Neuron (in vitro differentiated cells): ENCODE measurements around the gene RCOR1.

Source experiments
- H2AFZ ChIP-seq: one replicate; pipeline ENCODE4 v1.6.1; 2013; ENCODE audit warnings: low read depth, mild to moderate bottlenecking, inconsistent platforms, low read length, moderate library complexity
- H3K27me3 ChIP-seq: one replicate; pipeline ENCODE4 v1.6.1; 2013; ENCODE audit warnings: low read length; ENCODE audit not compliant: insufficient read depth
- H3K36me3 ChIP-seq: one replicate; pipeline ENCODE4 v1.6.1; 2013; ENCODE audit warnings: low read length; ENCODE audit not compliant: insufficient read depth
- H3K4me1 ChIP-seq: one replicate; pipeline ENCODE4 v1.6.1; 2013; ENCODE audit warnings: low read length; ENCODE audit not compliant: insufficient read depth
- H3K4me3 ChIP-seq: 2 replicates; pipeline ENCODE4 v1.5.1; 2013; ENCODE audit warnings: mild to moderate bottlenecking, low read length, moderate library complexity
- H3K9me3 ChIP-seq: one replicate; pipeline ENCODE4 v1.6.1; 2013; ENCODE audit warnings: low read length

The RCOR1 gene

GRCh38 chr14:102692334-102692733 is 99.9 kb downstream of the RCOR1 start:
- no peak overlapping the region for H2AFZ ChIP-seq

GRCh38 chr14:102693006-102693755 is 100.7 kb downstream of the RCOR1 start:
- H3K36me3 ChIP-seq = no peaks in the 10 kb centered on the region
- H3K27me3 ChIP-seq = no peaks in the 10 kb centered on the region
- H3K9me3 ChIP-seq = no peaks in the 10 kb centered on the region
- H3K4me1 ChIP-seq = peaks cover 27% of the 10 kb centered on the region
- no peak overlapping the region for H3K4me3 ChIP-seq
- H2AFZ ChIP-seq = no peak overlapping the region

More at GRCh38 chr14:102692334-102692733, 99.9 kb downstream of the RCOR1 start:
- no peaks in the 10 kb centered on the region for H3K36me3 ChIP-seq
- H3K27me3 ChIP-seq = no peaks in the 10 kb centered on the region
- H3K4me1 ChIP-seq = peaks cover 27% of the 10 kb centered on the region
- H3K9me3 ChIP-seq = no peaks in the 10 kb centered on the region
- H3K4me3 ChIP-seq = no peak overlapping the region

GRCh38 chr14:102694530-102695166 is 102.2 kb downstream of the RCOR1 start:
- no peaks in the 10 kb centered on the region for H3K27me3 ChIP-seq
- no peak overlapping the region for H3K4me3 ChIP-seq
- H3K36me3 ChIP-seq = no peaks in the 10 kb centered on the region
- H3K4me1 ChIP-seq = peaks cover 27% of the 10 kb centered on the region
- no peak overlapping the region for H2AFZ ChIP-seq
- no peaks in the 10 kb centered on the region for H3K9me3 ChIP-seq

- no peaks in the 10 kb centered on the region for H3K36me3 ChIP-seq
- H3K4me1 ChIP-seq = peaks cover 27% of the 10 kb centered on the region
- H3K4me3 ChIP-seq = no peak overlapping the region
- H3K9me3 ChIP-seq = no peaks in the 10 kb centered on the region
- no peaks in the 10 kb centered on the region for H3K27me3 ChIP-seq
- no peak overlapping the region for H2AFZ ChIP-seq
Measured at GRCh38 chr14:102695167-102695555, 102.7 kb downstream of the RCOR1 start.

- Histone ChIP-seq H3K27me3 (no peaks in the 10 kb centered on the region), H3K4me1 (peaks cover 27% of the 10 kb centered on the region), H3K9me3 (no peaks in the 10 kb centered on the region), H3K36me3 (peaks cover under 1% of the 10 kb centered on the region), H3K4me3 (no peak overlapping the region), H2AFZ (no peak overlapping the region)
Measured at GRCh38 chr14:102696332-102696731, 103.9 kb downstream of the RCOR1 start.

- Histone ChIP-seq H2AFZ (no peak overlapping the region), H3K9me3 (no peaks in the 10 kb centered on the region), H3K27me3 (no peaks in the 10 kb centered on the region), H3K4me1 (peaks cover 27% of the 10 kb centered on the region), H3K36me3 (peaks cover 4% of the 10 kb centered on the region), H3K4me3 (no peak overlapping the region)
Measured at GRCh38 chr14:102696856-102697495, 104.5 kb downstream of the RCOR1 start.

GRCh38 chr14:102697501-102697900 is 105.1 kb downstream of the RCOR1 start:
- Histone ChIP-seq H3K9me3 (no peaks in the 10 kb centered on the region), H3K27me3 (no peaks in the 10 kb centered on the region), H3K4me1 (peaks cover 27% of the 10 kb centered on the region), H2AFZ (no peak overlapping the region), H3K36me3 (peaks cover 6% of the 10 kb centered on the region), H3K4me3 (no peak overlapping the region)

GRCh38 chr14:102699416-102700110 is 107.1 kb downstream of the RCOR1 start:
- H3K4me1 ChIP-seq = peaks cover 13% of the 10 kb centered on the region
- H3K4me3 ChIP-seq = no peak overlapping the region
- peaks cover 21% of the 10 kb centered on the region for H3K36me3 ChIP-seq
- H3K9me3 ChIP-seq = peaks cover 8% of the 10 kb centered on the region
- no peak overlapping the region for H2AFZ ChIP-seq
- no peaks in the 10 kb centered on the region for H3K27me3 ChIP-seq

- Histone ChIP-seq H3K4me3 (no peak overlapping the region), H3K9me3 (peaks cover 14% of the 10 kb centered on the region), H3K27me3 (no peaks in the 10 kb centered on the region), H2AFZ (no peak overlapping the region), H3K4me1 (no peaks in the 10 kb centered on the region), H3K36me3 (peaks cover 34% of the 10 kb centered on the region)
Measured at GRCh38 chr14:102708494-102708893, 116.0 kb downstream of the RCOR1 start.

GRCh38 chr14:102711207-102711606 is 118.8 kb downstream of the RCOR1 start:
- no peaks in the 10 kb centered on the region for H3K27me3 ChIP-seq
- no peaks in the 10 kb centered on the region for H3K4me1 ChIP-seq
- no peaks in the 10 kb centered on the region for H3K9me3 ChIP-seq
- H3K4me3 ChIP-seq = no peak overlapping the region
- H2AFZ ChIP-seq = no peak overlapping the region
- peaks cover 35% of the 10 kb centered on the region for H3K36me3 ChIP-seq

GRCh38 chr14:102711946-102712345 is 119.5 kb downstream of the RCOR1 start:
- H3K4me1 ChIP-seq = no peaks in the 10 kb centered on the region
- H2AFZ ChIP-seq = no peak overlapping the region
- H3K36me3 ChIP-seq = peaks cover 35% of the 10 kb centered on the region
- H3K4me3 ChIP-seq = no peak overlapping the region
- no peaks in the 10 kb centered on the region for H3K27me3 ChIP-seq
- H3K9me3 ChIP-seq = no peaks in the 10 kb centered on the region

- no peaks in the 10 kb centered on the region for H3K4me1 ChIP-seq
- no peak overlapping the region for H2AFZ ChIP-seq
- peaks cover 36% of the 10 kb centered on the region for H3K36me3 ChIP-seq
- no peak overlapping the region for H3K4me3 ChIP-seq
- no peaks in the 10 kb centered on the region for H3K27me3 ChIP-seq
- H3K9me3 ChIP-seq = no peaks in the 10 kb centered on the region
Measured at GRCh38 chr14:102717276-102717675, 124.8 kb downstream of the RCOR1 start.

- Histone ChIP-seq H3K27me3 (no peaks in the 10 kb centered on the region), H2AFZ (no peak overlapping the region), H3K4me1 (no peaks in the 10 kb centered on the region), H3K4me3 (no peak overlapping the region), H3K36me3 (peaks cover 72% of the 10 kb centered on the region), H3K9me3 (no peaks in the 10 kb centered on the region)
Measured at GRCh38 chr14:102722646-102723045, 130.2 kb downstream of the RCOR1 start.
